NCI-H1694 (cell line): ENCODE data around the gene DIAPH1.

Source experiments
- DNase-seq: peaks from one replicate; lab custom pipeline; 2025; lab: John Stamatoyannopoulos, UW

The DIAPH1 gene

DNA sequence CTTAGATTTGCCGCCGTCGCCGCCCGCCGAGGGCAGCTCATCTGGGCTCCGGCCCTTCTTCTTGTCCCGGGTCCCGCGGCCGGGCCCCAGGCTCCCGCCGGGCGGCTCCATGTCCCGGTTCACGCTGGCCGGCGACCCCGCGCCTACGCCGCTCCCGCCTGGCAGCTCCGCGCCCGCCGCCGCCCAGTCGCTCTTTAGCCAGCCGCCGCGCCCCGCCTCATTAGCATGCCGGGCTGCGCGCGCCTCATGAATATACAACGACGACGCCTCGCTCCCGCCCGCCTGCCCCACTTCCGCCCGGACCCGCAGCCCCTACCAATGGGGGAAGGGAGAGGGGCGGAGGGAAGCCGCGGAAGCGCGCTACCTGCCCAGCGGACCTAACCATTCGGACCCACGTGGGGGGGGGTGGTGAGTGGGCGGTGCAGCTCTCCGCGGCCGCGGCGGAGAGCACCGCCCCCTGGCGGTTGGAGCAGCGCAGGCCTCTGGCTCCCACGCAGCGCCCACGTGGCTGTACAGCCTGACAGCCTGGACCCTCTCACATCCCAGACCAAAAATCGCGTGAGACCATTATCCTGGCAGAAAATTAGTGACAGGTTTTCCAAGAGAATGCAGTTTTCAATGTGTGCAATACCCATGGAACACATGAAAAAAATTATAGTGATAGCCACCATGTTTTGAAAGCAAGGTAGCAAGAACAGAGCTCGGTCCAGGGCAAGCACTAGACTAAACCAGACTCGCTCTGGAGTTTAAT lies at the start of gene DIAPH1:
Gene DIAPH1 (minus strand): TSS at position 197 of the 751 bp plus-strand sequence. CDS start 86 bp downstream, at position 111.
- peak; percentile 80 for DNase-seq

DNA sequence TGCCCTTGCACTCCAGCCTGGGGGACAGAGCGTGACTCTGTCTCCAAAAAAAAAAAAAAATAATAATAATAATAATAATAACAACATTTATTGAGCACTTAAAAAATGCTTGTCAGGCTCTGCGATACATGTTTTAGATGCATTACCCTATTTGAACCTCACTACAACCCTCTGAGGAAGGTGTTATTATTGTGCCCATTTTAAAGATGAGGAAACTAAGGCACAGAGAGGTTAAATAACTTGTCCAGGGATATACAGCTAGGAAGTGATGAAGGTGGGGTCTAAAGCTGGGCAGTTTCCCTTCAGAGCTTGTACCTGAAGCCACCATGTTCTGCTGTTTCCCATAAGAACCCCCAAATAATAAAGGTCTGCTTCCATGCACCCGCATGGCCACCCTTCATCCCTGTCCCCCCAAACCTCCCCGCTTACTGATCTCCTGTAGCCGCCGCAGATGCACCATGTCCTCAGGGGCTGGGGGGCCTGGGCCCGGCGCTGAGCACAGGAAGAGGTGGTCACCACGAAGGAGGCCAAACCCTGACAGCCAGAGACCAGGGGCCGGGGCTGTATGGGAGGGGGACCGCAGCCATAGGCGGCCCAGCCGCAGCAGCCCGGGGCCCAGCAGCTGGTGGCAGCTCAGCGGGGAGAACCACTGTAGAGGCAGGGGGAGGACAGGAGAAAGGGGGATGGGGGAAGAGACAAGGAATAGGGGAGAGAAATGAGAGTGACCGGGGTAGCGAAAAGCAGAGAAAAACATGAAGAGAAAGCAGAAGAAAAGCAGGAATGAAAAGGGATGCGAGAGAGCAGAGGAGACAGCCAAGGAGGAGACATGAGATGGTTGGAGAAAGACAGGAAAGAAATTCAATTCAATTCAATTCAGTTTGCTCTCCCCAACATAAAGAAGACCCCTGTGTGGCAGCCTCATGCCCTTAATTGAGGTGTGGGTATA lies 47.5 kb upstream of the DIAPH1 start:
- DNase-seq = no peak

DNA sequence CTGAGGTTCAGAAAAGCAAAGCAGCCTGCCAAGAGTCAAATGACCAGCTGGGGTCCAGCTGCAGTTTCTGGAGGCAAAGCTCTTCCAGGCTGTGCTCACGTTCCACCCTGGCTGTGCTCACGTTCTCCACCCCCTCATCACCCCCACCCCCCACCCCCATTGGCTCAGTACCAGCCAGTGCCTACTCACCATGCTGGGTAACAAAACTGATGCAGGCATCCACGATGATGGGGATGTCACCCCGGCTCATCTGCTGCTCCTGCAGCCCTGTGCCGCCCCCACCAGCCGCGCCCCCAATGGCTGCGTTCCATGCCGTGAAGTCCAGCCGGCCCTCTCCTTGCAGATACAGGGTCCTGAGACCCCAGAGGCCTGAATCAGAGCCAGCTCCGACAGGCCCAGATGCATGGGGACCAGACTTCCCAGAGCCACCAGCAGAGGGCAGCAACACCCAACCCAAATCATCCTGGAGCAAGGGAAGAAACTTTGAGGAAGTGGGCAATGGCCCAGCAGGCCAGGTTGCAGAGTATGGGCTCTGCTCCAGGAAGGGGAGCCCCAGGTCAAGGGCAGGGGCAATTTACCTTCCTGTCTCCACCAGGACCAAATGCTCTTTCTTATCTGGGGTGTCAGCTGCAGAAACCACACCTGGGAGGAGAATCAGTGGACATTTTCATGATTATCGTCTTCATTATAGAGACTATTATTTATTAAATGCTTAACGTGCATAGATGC lies 46.1 kb upstream of the DIAPH1 start:
- DNase-seq = peak; percentile 38

DNA sequence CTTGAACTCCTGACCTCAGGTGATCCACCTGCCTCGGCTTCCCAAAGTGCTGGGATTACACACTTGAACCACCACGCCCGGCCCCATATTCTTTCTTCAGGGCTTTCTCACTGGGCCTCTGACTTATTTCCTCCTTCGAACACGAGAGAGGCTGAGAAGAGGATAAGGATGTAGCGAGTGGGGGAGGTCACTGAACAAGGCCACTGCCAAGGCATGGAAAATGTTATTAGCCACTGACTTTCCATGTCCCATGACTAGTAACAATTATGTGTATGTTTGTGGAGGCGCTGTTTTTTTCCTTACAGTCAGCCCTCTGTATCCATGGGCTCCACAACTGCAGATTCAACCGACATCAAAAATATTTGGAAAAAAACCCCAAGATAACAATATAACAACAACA lies 44.7 kb upstream of the DIAPH1 start:
- DNase-seq = no peak

DNA sequence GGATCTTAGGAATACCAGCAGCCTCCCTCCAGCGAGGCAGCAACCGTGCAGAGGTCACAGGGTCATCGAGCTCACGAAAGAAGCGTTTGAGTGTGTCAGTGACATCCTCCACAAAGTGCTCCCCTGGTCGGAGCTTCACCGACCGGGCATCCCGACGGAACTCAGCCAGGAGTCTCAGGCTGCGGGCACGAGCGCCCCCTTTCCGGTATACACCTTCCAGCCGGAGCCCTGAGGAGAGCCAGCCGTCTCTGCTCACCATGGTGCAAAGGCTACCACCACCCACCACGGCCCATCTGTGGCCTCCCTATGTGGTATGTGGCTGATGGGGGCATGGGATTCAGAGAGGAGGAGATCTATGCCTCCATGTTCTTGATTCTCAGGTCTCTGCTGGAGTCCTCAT lies 43.2 kb upstream of the DIAPH1 start:
- no peak for DNase-seq

DNA sequence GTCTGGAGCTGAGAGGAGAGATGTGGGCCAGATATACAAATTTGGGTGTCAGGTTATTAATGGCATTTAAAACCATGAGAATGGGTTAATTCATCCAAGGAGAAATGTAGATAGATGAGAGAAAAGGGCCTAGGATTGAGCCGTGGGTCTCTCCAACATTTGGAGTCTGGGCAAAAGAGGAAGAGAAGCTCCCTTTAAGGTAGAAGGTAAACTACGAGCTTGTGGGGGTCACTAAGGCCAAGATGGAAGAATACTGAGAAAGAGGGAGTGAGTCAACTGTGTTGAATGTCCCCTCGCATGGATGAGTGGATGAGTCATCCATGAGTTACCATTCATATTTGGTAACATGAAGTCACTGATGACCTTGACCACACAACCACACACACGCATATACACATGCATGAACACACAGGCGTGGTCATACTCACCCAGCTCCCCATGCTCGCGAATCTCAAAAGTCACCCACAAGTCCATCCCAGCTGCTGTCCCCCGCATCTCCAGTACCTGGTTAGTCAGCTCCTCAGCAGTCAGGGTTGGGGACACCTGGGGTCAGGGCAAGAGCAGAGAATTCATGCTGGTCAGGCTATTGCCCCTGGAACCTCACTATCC lies 39.2 kb upstream of the DIAPH1 start:
- DNase-seq = no peak

DNA sequence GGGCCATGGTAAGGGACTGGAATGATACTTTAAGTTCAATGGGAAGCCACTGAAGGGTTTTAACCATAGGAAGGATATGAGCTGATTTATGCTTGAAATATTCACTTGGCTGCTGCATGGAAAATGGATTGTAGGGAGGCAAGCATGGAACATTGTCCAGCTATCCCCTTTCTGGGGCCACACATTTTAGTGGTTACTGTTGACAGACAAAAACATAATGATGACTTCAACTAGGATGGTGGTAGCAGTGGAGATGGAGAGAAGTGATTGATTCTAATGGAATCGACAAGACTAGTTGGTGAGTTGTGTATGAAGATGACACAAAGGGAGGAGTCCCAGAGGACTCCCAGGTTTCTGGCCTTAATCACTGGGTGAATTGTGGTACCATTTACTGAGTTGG lies 38.6 kb upstream of the DIAPH1 start:
- DNase-seq = no peak

DNA sequence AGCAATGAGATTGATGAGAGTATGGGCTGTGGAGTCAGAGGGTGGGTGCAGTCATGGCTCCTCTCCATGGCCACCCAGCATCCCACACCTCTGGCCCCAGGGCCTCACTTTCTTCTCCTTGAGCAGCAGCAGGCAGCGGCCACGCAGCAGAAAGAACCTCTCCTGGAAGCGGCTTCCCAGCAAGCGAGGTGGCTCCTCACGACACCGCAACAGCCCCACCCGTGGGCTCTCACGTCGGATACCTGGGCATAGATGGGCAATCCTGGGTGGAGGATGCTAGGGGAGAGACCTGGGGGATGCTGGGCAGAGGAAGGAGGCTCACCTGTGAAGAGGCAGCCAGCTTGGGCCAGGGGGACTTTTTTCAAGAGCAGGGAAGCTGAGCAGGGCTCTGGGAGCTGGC lies 37.6 kb upstream of the DIAPH1 start:
- DNase-seq = no peak

DNA sequence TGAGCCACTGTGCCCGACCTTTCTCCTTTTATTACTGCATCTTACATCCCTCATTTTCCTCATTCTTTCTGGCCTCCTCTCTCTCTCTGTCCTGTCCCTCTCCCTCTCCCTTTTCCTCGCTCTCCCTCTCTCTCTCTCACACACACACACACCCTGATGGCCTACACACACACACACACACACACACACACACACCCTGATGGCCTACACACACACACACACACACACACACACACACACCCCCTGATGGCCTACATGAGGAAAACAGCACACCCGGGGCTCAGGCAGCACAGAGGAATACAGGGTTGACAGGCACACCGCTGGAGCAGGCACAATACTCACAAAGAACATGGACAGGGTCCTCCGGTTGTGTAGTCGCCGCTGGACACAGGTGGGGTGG lies 36.2 kb upstream of the DIAPH1 start:
- DNase-seq = no peak

DNA sequence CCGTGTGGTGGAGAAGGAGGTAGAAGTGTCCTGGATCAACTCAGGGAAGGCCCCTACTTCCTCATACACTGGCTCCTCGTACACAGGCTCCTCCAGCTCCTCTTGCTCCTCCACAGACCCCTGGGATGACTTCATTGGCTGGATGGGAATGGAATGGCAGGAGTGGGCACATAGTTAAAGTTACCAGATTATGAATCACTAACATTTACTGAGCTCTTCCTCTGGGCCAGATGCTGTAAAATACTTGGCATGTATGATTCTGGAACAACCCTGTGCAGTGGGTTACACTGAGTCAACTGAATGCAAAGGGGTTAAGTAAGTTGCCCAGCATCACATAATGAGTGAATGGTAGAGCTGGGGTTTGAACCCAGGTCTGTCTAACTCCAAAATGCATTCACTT lies 35.5 kb upstream of the DIAPH1 start:
- no peak for DNase-seq

DNA sequence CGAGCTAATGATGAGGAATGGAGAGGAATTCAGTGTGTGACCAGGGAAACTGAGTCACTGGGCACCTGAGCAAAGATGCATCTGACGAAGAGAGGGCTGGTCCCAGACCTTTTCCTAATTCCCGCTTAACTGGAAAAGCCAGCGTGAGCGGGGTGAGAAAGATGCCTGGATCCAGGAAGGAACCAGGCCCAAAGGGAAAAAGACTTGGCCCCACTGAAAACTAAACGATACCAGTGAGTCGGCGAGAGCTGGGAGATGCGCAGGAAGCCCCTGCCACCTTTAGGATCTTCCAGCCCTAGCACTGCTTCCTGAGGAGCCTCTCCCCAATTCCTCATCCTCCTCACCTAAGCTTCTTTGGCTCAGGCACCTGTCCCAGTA lies 32.9 kb upstream of the DIAPH1 start:
- no peak for DNase-seq

DNA sequence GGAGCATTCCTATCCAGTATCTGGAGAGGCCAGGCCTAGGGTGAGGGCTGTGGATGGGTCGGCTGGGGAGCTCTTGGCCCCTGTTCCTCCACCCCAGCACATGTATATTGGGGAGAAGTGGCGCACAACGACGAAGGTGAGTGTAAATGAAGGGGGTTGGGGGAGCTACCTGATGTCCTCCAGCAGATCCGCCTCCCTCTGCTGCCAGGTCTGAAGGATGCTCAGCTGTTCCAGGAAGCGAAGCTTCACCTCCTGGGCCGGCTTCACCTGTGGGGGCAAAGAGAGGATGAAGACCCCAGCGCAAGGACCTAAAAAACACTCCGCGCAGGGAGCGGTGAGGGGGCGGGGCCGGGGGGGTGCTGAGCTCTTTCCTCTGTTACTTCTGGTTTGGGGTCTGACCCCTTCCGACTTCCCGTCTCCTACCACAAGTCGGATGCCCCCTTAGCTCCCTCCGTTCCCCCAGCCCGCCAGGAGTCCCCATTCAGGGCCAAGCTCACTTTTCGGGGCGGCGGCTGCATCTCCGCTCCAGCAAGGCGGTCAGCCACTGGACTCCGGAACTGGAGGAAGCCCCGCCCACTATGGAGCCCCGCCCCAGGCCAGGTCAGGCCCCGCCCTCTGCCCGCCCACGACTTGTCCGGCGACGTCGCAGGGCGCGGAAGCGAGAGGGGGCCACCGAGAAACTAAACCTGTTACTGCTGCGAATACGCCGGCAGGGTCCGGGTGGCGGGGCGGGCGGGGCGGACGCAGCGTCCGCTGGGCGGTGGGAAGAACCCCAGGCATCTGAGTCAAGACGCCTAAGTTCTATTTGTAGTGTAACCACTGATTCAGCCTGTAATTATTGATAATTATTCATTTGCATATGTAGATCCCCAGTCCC lies 32.3 kb upstream of the DIAPH1 start, which contains the start of gene FCHSD1:
Gene FCHSD1 (minus strand): TSS at position 568 of the 877 bp plus-strand sequence. CDS start 50 bp downstream, at position 518.
- DNase-seq = no peak

DNA sequence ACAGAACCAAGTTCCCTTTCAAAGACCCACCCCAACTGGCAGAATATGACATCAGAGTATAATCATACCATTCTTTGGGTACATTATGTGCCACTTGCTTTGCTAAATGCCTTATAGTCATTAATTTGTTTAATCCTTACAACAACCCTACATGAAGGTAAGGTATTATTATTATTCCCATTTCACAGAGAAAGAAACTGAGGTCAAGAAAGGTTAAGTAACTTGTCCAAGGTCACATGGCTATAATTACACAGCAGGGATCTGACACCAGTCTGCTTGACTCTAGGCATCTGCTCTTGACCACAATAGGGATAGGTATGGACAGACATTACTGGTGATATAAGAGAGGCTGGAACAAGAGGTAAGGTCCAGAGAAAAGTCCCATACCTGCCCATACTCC lies 31.2 kb upstream of the DIAPH1 start:
- DNase-seq = no peak

DNA sequence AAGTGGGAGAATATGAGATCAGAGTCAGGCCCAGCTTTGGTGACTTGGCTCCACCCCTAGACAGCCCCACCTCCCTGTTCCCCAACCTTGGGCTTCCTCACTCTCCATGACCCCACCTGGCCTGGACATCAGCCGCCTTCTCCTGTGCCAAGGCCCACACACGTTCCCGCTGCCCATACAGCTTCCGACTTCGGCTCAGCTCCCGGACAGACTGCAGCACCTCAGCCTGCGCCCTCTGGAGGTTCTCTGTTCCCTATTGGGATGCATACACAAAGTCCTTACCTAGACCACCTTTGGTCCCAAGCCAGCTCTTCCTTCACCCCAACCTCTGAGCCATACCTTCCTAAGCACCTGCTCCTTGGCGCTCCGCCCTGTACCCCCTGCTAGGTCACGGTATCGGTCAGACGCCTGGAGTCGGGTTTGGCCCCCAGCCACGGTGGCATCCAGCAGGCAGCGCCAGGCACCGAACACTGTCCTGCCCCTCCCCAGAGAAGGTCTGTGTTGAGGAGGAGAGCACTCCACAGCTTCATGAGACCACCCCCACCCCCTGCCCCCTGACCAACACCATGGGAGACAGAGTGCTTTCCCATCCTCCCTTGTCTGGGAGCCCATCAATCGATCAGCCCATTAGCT lies 30.4 kb upstream of the DIAPH1 start:
- DNase-seq = no peak

DNA sequence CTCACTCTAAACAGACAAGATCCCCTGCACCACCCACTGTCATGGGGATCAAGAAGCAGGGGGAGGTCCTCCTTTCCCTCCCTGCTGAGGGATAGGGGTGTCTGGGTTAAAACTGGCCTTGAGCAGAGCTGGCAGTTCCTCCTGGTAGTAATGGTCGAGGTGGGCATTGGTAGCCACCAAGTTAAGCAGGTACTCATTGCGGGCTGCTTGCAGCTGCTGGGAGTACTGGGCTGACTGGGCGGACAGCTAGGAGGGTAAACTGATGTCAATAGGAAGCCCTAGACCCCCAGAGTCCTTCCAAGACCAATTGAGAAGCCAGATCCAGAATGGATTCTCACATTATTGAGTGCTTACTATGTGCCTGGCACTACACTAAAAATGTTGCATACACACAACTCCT lies 29.1 kb upstream of the DIAPH1 start:
- no peak for DNase-seq

DNA sequence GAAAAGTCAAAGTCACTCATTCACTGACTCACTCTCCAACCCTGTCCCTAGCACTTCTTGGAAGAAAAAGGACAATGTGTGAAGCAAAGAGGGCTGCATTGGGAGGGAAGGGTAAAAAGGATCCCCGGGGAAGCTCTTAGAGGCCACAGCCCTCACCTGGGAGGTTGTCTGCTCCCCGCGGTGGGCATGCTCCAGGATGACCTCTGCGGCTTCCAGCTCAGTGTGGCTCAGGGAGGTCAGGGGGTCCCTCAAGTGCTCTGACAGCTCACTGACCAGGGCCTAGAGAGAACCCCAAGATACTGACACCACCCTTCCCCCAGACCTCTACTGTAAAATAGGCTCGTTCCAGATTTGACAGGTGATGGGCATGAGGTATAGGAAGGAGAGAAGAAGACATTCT lies 28.4 kb upstream of the DIAPH1 start:
- DNase-seq = no peak

DNA sequence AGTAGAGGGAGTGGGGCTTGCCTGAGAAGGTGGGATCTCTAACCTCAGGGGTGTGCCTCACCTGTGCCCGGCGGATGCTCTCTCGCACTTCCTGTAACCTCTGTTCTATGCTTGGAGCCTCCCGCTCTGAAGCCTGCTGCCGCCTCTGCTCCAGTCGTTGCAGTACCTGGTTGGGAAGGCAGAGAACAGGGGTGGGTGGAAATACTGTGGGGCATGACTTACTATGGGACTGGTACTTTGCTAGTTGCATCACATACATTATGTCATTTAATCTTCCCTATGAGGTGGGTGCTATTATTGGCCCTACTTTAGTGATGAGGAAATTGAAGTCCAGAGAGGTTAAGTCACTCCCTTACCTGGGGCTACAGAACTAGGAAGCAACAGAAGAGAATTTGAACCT lies 27.2 kb upstream of the DIAPH1 start:
- DNase-seq = no peak

DNA sequence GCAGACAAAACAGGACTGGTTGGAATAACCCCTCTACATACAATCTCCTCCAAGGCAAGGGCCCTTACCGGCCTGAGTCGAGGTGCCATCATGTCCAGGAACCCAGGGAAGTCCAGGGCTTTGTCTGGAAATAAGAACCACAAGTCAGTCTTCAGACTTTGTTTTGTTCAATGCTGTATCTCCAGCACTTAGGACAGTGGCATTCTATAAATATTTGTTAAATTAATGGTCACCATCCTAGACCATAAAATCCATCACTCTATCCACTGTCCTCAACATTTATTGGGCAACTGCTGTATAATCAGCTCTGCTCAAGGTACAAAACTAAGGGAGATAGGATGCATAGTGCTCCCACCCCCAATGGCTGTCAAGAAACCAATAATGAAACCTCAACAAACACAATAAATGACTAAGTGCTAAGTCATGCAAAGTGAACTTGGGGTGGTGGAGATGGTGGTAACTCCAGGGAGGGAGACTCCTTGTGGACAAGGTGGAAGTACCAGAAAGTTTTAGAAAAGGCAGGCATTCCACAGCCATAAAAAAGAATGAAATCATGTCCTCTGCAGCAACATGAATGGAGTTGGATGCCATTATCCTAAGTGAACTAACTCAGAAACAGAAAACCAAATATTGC lies 23.0 kb upstream of the DIAPH1 start:
- DNase-seq = no peak

DNA sequence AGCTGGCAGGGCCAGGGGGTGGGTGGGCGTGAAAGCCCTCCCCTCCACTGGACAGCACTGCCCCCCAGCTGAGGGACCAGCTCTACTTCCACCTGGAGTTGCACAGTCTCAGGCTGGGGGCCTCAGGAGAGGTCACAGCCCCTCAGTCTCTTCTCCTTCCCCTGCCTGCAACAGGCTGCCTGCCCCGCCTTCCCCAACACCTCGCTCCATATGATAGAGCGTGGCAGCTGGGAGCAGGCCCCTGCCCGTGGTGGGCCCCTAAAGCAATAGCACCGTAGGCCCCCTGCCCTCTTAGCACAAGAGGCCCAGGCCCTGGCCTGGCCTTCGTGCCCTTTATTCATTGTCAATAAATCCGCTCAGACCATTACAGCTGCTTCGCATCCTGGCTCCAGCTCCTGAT lies 21.9 kb upstream of the DIAPH1 start:
- no peak for DNase-seq

DNA sequence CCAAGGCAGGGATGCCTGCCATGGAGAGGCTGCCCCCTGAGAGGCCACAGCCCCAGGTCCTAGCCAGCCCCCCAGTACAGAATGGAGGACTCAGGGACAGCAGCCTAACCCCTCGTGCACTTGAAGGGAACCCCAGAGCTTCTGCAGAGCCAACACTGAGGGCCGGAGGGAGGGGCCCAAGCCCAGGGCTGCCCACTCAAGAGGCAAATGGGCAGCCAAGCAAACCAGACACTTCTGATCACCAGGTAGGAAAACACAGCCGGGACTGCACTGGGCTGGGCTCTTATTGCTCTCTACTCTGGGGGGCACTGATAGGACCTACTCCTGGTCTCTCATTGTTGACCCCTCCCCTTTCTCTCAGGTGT lies 21.2 kb upstream of the DIAPH1 start:
- no peak for DNase-seq
